IMR-90 (cell line): ENCODE results near the gene DOCK6. TPM values are rescaled to one million over a fixed set of nuclear protein-coding genes. Genes with fewer than 3 reads are reported as not detected.

Source experiments
- ATAC-seq: fragments of 200-7000 bp; cut with Tn5 transposase; 2 replicates; pipeline ENCODE4 v1.9.1; 2020; ENCODE audit warnings: low read depth, mild to moderate bottlenecking, moderate library complexity
- BruUV-seq: library from RNA; stranded (reverse); fragments of 400-500 nt; replicated peaks from 2 replicates; lab custom pipeline; 2021; lab: Mats Ljungman, UMichigan
- CTCF ChIA-PET: fragments of 300-600 bp; formaldehyde crosslinking; extraction: SDS; loops from one replicate; lab custom pipeline; 2021; ENCODE audit warnings: antibody characterized with exemption; lab: Yijun Ruan, JAX
- POLR2A ChIA-PET: fragments of 300-600 bp; sonication (Branson Sonifier 250); formaldehyde crosslinking; loops from one replicate; lab custom pipeline; 2022; ENCODE audit warnings: antibody characterized with exemption; ENCODE audit not compliant: unreplicated experiment; lab: Charles Lee
- DNase-seq: peaks from one replicate; pipeline ENCODE4 v3.0.0; 2013
- H2AFZ ChIP-seq: replicated peaks from 2 replicates; pipeline ENCODE3; 2013; ENCODE audit warnings: low read length, mild to moderate bottlenecking; ENCODE audit not compliant: poor library complexity
- H2AK5ac ChIP-seq: 2 replicates; pipeline ENCODE4 v1.6.1; 2013; ENCODE audit warnings: low read depth, low read length, inconsistent platforms
- H2AK9ac ChIP-seq: replicated peaks from 2 replicates; pipeline ENCODE3; 2013; ENCODE audit warnings: mild to moderate bottlenecking, low read depth, low read length, moderate library complexity; ENCODE audit not compliant: poor library complexity
- H2BK120ac ChIP-seq: 2 replicates; pipeline ENCODE4 v1.6.1; 2013; ENCODE audit warnings: low read depth, low read length, inconsistent platforms
- H2BK15ac ChIP-seq: 3 replicates; pipeline ENCODE4 v1.6.1; 2013; ENCODE audit warnings: low read depth, low read length, inconsistent platforms
- H2BK20ac ChIP-seq: 2 replicates; pipeline ENCODE4 v1.6.1; 2013; ENCODE audit warnings: low read depth, mild to moderate bottlenecking, inconsistent platforms, low read length, moderate library complexity
- H2BK5ac ChIP-seq: 2 replicates; pipeline ENCODE4 v1.6.1; 2013; ENCODE audit warnings: mild to moderate bottlenecking, low read depth, low read length, inconsistent platforms; ENCODE audit not compliant: poor library complexity, severe bottlenecking
- H3K14ac ChIP-seq: replicated peaks from 2 replicates; pipeline ENCODE4 v1.6.1; 2013; ENCODE audit warnings: low read depth, low read length, inconsistent platforms
- H3K18ac ChIP-seq: 2 replicates; pipeline ENCODE4 v1.6.1; 2013; ENCODE audit warnings: low read depth, low read length, control low read depth
- H3K23ac ChIP-seq: 2 replicates; pipeline ENCODE4 v1.6.1; 2013; ENCODE audit warnings: low read depth, low read length, inconsistent platforms
- H3K27ac ChIP-seq: 2 replicates; pipeline ENCODE4 v1.5.1; 2013; ENCODE audit warnings: mild to moderate bottlenecking, control low read depth, low read length; ENCODE audit not compliant: insufficient read depth
- H3K27me3 ChIP-seq: 2 replicates; pipeline ENCODE4 v1.6.1; 2013; ENCODE audit warnings: low read length; ENCODE audit not compliant: control insufficient read depth, insufficient read depth
- H3K36me3 ChIP-seq: 2 replicates; pipeline ENCODE4 v1.6.1; 2013; ENCODE audit warnings: low read length, mixed read lengths; ENCODE audit not compliant: control insufficient read depth, insufficient read depth
- H3K4ac ChIP-seq: 2 replicates; pipeline ENCODE4 v1.6.1; 2013; ENCODE audit warnings: low read depth, low read length, inconsistent platforms
- H3K4me1 ChIP-seq: 2 replicates; pipeline ENCODE4 v1.6.1; 2013; ENCODE audit warnings: low read length, mixed read lengths; ENCODE audit not compliant: control insufficient read depth, insufficient read depth
- H3K4me2 ChIP-seq: 2 replicates; pipeline ENCODE4 v1.6.1; 2013; ENCODE audit warnings: low read depth, mild to moderate bottlenecking, control low read depth, low read length, moderate library complexity
- H3K4me3 ChIP-seq: 2 replicates; pipeline ENCODE4 v1.5.1; 2013; ENCODE audit warnings: low read depth, mild to moderate bottlenecking, control low read depth, low read length, moderate library complexity; ENCODE audit not compliant: insufficient read depth
- H3K56ac ChIP-seq: 2 replicates; pipeline ENCODE4 v1.6.1; 2013; ENCODE audit warnings: low read length, inconsistent platforms; ENCODE audit not compliant: insufficient read depth; ENCODE audit errors: extremely low read depth
- H3K79me1 ChIP-seq, 2 experiments: 2 replicates each; pipeline ENCODE4 v1.6.1; 2013; ENCODE audit warnings: low read length in 2 of 2, inconsistent platforms in 1 of 2, low read depth in 1 of 2
- H3K9ac ChIP-seq: 2 replicates; pipeline ENCODE4 v1.6.1; 2013; ENCODE audit warnings: low read depth, low read length, control low read depth
- H3K9me1 ChIP-seq: 2 replicates; pipeline ENCODE4 v1.6.1; 2013; ENCODE audit warnings: low read length, inconsistent platforms; ENCODE audit not compliant: insufficient read depth
- H3K9me3 ChIP-seq: 2 replicates; pipeline ENCODE4 v1.6.1; 2013; ENCODE audit warnings: low read length; ENCODE audit not compliant: control insufficient read depth, insufficient read depth
- H4K20me1 ChIP-seq: 2 replicates; pipeline ENCODE4 v1.6.1; 2013; ENCODE audit warnings: low read length, inconsistent platforms; ENCODE audit not compliant: insufficient read depth
- H4K5ac ChIP-seq: 2 replicates; pipeline ENCODE4 v1.6.1; 2013; ENCODE audit warnings: mild to moderate bottlenecking, low read depth, low read length, control low read depth
- H4K8ac ChIP-seq, 2 experiments: 2 replicates each; pipeline ENCODE4 v1.6.1; 2013; ENCODE audit warnings: low read depth in 2 of 2, low read length in 2 of 2, control low read depth in 1 of 2, inconsistent platforms in 1 of 2
- H4K91ac ChIP-seq: 2 replicates; pipeline ENCODE4 v1.6.1; 2013; ENCODE audit warnings: low read depth, low read length, inconsistent platforms; ENCODE audit not compliant: insufficient read depth
- MAFK ChIP-seq: IDR thresholded peaks from 2 replicates; pipeline ENCODE4 v1.6.1; 2012; ENCODE audit warnings: low read depth, low read length, improper control_type of control experiment
- MAZ ChIP-seq: IDR thresholded peaks from 2 replicates; pipeline ENCODE4 v1.6.1; 2012; ENCODE audit warnings: low read depth, mild to moderate bottlenecking, low read length, improper control_type of control experiment, moderate library complexity, borderline replicate concordance
- MXI1 ChIP-seq: IDR thresholded peaks from 2 replicates; pipeline ENCODE4 v1.6.1; 2012; ENCODE audit warnings: low read depth, mild to moderate bottlenecking, low read length, moderate library complexity, borderline replicate concordance
- NFE2L2 ChIP-seq: fragments of 150-350 bp; IDR thresholded peaks from 2 replicates; pipeline ENCODE4 v1.6.1; 2016; ENCODE audit warnings: low read depth, mild to moderate bottlenecking, low read length
- RAD21 ChIP-seq: IDR thresholded peaks from 2 replicates; pipeline ENCODE4 v1.6.1; 2012; ENCODE audit warnings: low read length, improper control_type of control experiment
- RCOR1 ChIP-seq: IDR thresholded peaks from 2 replicates; pipeline ENCODE4 v1.6.1; 2012; ENCODE audit warnings: mild to moderate bottlenecking, low read length, improper control_type of control experiment; ENCODE audit not compliant: insufficient replicate concordance
- RFX5 ChIP-seq: IDR thresholded peaks from 2 replicates; pipeline ENCODE4 v1.8.0; 2012; ENCODE audit warnings: low read depth, mild to moderate bottlenecking, low read length, moderate library complexity
- SMC3 ChIP-seq: fragments of 150-350 bp; IDR thresholded peaks from 2 replicates; pipeline ENCODE4 v1.6.1; 2016; ENCODE audit warnings: low read depth, mild to moderate bottlenecking, antibody characterized with exemption, low read length, moderate library complexity
- WGBS, 2 experiments: methylation state at CpG; one replicate each; pipeline versions ENCODE4 v1.1.5 to v1.1.7; 2013; ENCODE audit warnings: missing lambda C conversion rate in 2 of 2; ENCODE audit not compliant: insufficient read length in 1 of 2; ENCODE audit errors: extremely low coverage in 2 of 2; 5-methylcytosine and 5-hydroxymethylcytosine counted together
- dilution Hi-C: fragments of 300-500 bp; cut with HindIII; formaldehyde crosslinking; loops from one replicate; pipeline ENCODE4 v1.14.3; 2018; ENCODE audit warnings: low sequenced_read_pairs; ENCODE audit not compliant: unreplicated experiment
- in situ Hi-C: fragments of 300-500 bp; cut with MboI; formaldehyde crosslinking; loops from 3 replicates; pipeline ENCODE4 v1.14.3; 2019; ENCODE audit warnings: low sequenced_read_pairs, inconsistent platforms, mixed read lengths
- intact Hi-C: fragments of 100-400 bp; cut with micrococcal nuclease; formaldehyde crosslinking; loops from 2 replicates; pipeline ENCODE4 v1.10.0; 2022
- polyA plus RNA-seq, 3 experiments: library from polyadenylated mRNA; depleted of rRNA; stranded (reverse); fragments of >200 nt; gene quantifications; 2 replicates each; pipeline ENCODE4 v1.2.3, GENCODE V29; 2012; ENCODE audit warnings: low replicate concordance in 1 of 3
- total RNA-seq: library from RNA; depleted of rRNA; stranded (reverse); fragments of >200 nt; gene quantifications from 2 replicates; pipeline ENCODE4 v1.2.3, GENCODE V29; 2012
- TF ChIP-seq, protein P1 (sequence below): conservative IDR thresholded peaks from 2 replicates; pipeline ENCODE4 v1.5.1; 2012; ENCODE audit warnings: mild to moderate bottlenecking, low read depth, low read length, improper control_type of control experiment

DOCK6 gene
- total and polyA plus RNA-seq, 2 of the 4 experiments (the other 2 are of a cell fraction) = 5.0 to 18.4 TPM

DNA sequence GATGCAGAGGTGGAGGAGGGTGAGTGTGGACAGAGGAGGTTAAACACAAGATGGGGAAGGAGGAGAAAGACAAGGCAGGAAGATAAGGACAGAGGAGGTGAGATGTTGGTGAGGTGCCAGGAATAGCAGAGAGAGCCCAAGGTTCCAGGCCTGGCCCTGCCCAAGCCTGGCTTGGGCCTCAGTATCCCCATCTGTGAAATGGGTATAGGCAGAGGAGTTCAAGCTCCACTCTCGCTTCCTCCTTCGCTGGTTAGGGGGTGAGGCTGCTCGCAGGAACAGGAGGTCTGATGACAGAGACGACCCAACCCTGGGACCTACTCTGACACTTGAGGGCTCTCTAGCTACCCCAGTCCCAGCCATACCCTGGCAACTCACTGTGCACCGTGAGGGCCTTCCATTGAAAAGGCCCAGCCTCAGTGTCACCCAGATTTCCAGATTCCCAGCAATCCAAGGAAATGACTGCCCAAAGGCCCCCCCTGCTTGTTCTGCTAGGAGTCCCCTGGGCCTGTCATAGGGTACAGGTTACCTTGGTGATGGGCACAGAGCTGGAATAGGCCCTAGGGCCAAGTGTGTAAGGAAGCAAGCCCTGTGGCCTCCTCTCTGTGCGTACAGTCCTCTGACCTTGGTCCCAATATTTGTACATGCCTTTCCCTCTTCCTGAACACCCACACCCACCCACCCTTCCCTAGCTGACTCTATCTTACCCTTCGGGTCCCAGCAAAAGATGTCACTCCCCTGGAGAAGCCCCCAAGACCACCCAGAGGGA, 31.5 kb downstream of the DOCK6 start:
- DNase-seq (no peak), ATAC-seq (no peak)
- Histone ChIP-seq H2BK5ac (no peak overlapping the region), H3K79me1 (no peaks in the 10 kb centered on the region), H2AK9ac (no peak overlapping the region), H2AFZ (no peak overlapping the region), H2AK5ac (no peak overlapping the region), H3K14ac (no peak overlapping the region), H3K27me3 (no peaks in the 10 kb centered on the region), H3K9me3 (no peaks in the 10 kb centered on the region), H3K4me2 (no peak overlapping the region), H2BK20ac (no peak overlapping the region), H4K5ac (no peak overlapping the region), H3K36me3 (peaks cover 33% of the 10 kb centered on the region), H4K8ac (no peak overlapping the region), H2BK15ac (no peak overlapping the region), H3K4ac (no peak overlapping the region), H2BK120ac (no peak overlapping the region), H3K9ac (no peak overlapping the region), H3K56ac (no peak overlapping the region), H4K20me1 (no peaks in the 10 kb centered on the region), H3K9me1 (peaks cover 8% of the 10 kb centered on the region; the same call in 1 of the 2 replicates), H3K27ac (no peak overlapping the region), H4K91ac (no peak overlapping the region), H3K4me3 (no peak overlapping the region), H3K4me1 (no peaks in the 10 kb centered on the region), H3K18ac (no peak overlapping the region), H3K23ac (no peak overlapping the region)
- no TSS peak for BruUV-seq
- CTCF ChIA-PET = no interaction called here
- intact Hi-C loops = no loop called here
- POLR2A ChIA-PET = no interaction called here
- in situ Hi-C loops = no loop called here
- WGBS, 2 experiments = 90% methylated on average over 2 of the region's 7 CpGs; no CpG with 5 or more reads in 1 of the 2 experiments
- no peak for TF ChIP-seq SMC3
- no peak for TF ChIP-seq MXI1
- TF ChIP-seq RCOR1 = no peak
- TF ChIP-seq MAZ = no peak
- TF ChIP-seq MAFK = no peak
- TF ChIP-seq, protein P1, sequence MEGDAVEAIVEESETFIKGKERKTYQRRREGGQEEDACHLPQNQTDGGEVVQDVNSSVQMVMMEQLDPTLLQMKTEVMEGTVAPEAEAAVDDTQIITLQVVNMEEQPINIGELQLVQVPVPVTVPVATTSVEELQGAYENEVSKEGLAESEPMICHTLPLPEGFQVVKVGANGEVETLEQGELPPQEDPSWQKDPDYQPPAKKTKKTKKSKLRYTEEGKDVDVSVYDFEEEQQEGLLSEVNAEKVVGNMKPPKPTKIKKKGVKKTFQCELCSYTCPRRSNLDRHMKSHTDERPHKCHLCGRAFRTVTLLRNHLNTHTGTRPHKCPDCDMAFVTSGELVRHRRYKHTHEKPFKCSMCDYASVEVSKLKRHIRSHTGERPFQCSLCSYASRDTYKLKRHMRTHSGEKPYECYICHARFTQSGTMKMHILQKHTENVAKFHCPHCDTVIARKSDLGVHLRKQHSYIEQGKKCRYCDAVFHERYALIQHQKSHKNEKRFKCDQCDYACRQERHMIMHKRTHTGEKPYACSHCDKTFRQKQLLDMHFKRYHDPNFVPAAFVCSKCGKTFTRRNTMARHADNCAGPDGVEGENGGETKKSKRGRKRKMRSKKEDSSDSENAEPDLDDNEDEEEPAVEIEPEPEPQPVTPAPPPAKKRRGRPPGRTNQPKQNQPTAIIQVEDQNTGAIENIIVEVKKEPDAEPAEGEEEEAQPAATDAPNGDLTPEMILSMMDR = no peak
- TF ChIP-seq RAD21 = no peak
- no peak for TF ChIP-seq NFE2L2
- TF ChIP-seq RFX5 = no peak
- dilution Hi-C loops = no loop called here
